Bronchial epithelial cell (primary cell): ENCODE measurements around the gene NUDT1. TPM values are rescaled to one million over a fixed set of nuclear protein-coding genes. Genes with fewer than 3 reads are reported as not detected.
A peak's percentile ranks its signal among the peaks of the same experiment; 100 is the strongest.

Experiments
- DNase-seq: peaks from one replicate; pipeline ENCODE4 v3.0.0-alpha.2; 2010; ENCODE audit warnings: low read depth
- FAIRE-seq: peaks from 2 replicates; lab custom pipeline; 2011; peaks lifted over from hg19 to GRCh38; lab: Jason Lieb, UNC
- H3K27me3 ChIP-seq: 2 replicates; pipeline ENCODE4 v1.5.1; 2011; ENCODE audit warnings: low read length; ENCODE audit not compliant: control insufficient read depth, insufficient read depth
- H3K36me3 ChIP-seq: 2 replicates; pipeline ENCODE4 v1.5.1; 2011; ENCODE audit warnings: low read length; ENCODE audit not compliant: control insufficient read depth, insufficient read depth
- H3K4me3 ChIP-seq: 2 replicates; pipeline ENCODE4 v1.5.1; 2011; ENCODE audit warnings: mild to moderate bottlenecking, low read depth, low read length, control low read depth
- CTCF ChIP-seq: IDR thresholded peaks from 2 replicates; pipeline ENCODE4 v1.5.1; 2011; ENCODE audit warnings: mild to moderate bottlenecking, moderate library complexity, low read length, control low read depth, inconsistent platforms; ENCODE audit not compliant: insufficient read depth, severe bottlenecking
- total RNA-seq: library from RNA; depleted of rRNA; stranded (reverse); fragments of >200 nt; gene quantifications from 2 replicates; pipeline ENCODE4 v1.2.1, GENCODE V29; 2014

The NUDT1 gene
- total RNA-seq, 1 donor from 2014 or later = 7.9 TPM

GRCh38 chr7:2247141-2247995 lies 5.3 kb downstream of the NUDT1 start:
- FAIRE-seq (no peak), DNase-seq (no peak)
- no peak overlapping the region for H3K4me3 ChIP-seq
- no peaks in the 10 kb centered on the region for H3K36me3 ChIP-seq
- no peaks in the 10 kb centered on the region for H3K27me3 ChIP-seq
- TF ChIP-seq CTCF = peak; percentile 71

GRCh38 chr7:2248984-2249694 lies 7.1 kb downstream of the NUDT1 start:
- FAIRE-seq (no peak), DNase-seq (peak; percentile 54)
- TF ChIP-seq CTCF = no peak
- no peaks in the 10 kb centered on the region for H3K27me3 ChIP-seq
- H3K4me3 ChIP-seq = no peak overlapping the region
- no peaks in the 10 kb centered on the region for H3K36me3 ChIP-seq

GRCh38 chr7:2249744-2250323 lies 7.8 kb downstream of the NUDT1 start:
- Histone ChIP-seq H3K4me3 (no peak overlapping the region), H3K27me3 (no peaks in the 10 kb centered on the region), H3K36me3 (no peaks in the 10 kb centered on the region)
- DNase-seq = no peak
- FAIRE-seq = no peak
- TF ChIP-seq CTCF = no peak

DNA sequence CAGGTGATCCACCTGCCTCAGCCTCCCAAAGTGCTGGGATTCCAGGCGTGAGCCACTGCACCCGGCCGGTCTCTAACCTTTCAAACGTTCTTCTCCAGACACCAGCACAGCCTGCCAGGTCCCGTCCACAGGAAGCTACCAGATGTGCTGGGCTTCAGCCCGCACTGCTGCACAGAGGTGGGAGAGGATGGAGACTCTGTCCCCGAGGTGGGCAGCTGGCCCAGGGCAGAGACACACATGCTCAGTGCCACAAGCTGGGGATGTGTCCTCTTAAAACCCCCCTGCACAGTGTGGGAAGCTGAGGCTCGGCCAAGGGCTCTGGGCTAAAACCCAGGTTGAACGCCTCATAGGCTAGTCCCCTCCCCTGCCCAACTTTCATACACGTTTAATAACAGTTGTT lies 9.4 kb downstream of the NUDT1 start:
- FAIRE-seq (no peak), DNase-seq (no peak)
- H3K4me3 ChIP-seq = no peak overlapping the region
- no peaks in the 10 kb centered on the region for H3K27me3 ChIP-seq
- TF ChIP-seq CTCF = no peak
- H3K36me3 ChIP-seq = no peaks in the 10 kb centered on the region

GRCh38 chr7:2251841-2252771 lies 10.1 kb downstream of the NUDT1 start:
- FAIRE-seq (no peak), DNase-seq (no peak)
- peaks cover 2% of the 10 kb centered on the region for H3K36me3 ChIP-seq
- no peak for TF ChIP-seq CTCF
- H3K4me3 ChIP-seq = no peak overlapping the region
- no peaks in the 10 kb centered on the region for H3K27me3 ChIP-seq
